Neural cell (in vitro differentiated cells): ENCODE data around the gene GGA1. TPM values are rescaled to one million over a fixed set of nuclear protein-coding genes. Genes with fewer than 3 reads are reported as not detected.

ENCODE experiments used
- H2AFZ ChIP-seq: fragments of 200-600, 300-800 bp; sonication (generic), shearing (Covaris generic); 2 replicates; pipeline ENCODE4 v1.6.0; 2014; ENCODE audit warnings: low read depth, mild to moderate bottlenecking, antibody characterized with exemption, low read length, moderate library complexity
- H3F3A ChIP-seq: fragments of 200-600 bp; shearing (Covaris generic); 2 replicates; pipeline ENCODE4 v1.6.1; 2016; ENCODE audit warnings: mild to moderate bottlenecking, moderate library complexity, mixed read lengths, antibody characterized with exemption, low read length; ENCODE audit not compliant: insufficient read depth, poor library complexity, severe bottlenecking
- H3K27ac ChIP-seq: fragments of 200-600, 300-800 bp; sonication (generic), shearing (Covaris generic); 2 replicates; pipeline ENCODE4 v1.5.1; 2014; ENCODE audit warnings: mild to moderate bottlenecking, low read length, moderate library complexity
- H3K27me3 ChIP-seq: fragments of 300-800, 200-600 bp; sonication (generic), shearing (Covaris generic); 2 replicates; pipeline ENCODE4 v1.6.0; 2014; ENCODE audit warnings: mild to moderate bottlenecking, low read depth, low read length, moderate library complexity; ENCODE audit not compliant: insufficient read depth
- H3K36me3 ChIP-seq: fragments of 300-800, 200-600 bp; sonication (generic), shearing (Covaris generic); 2 replicates; pipeline ENCODE4 v1.5.1; 2014; ENCODE audit warnings: mild to moderate bottlenecking, antibody characterized with exemption, low read length, moderate library complexity; ENCODE audit not compliant: insufficient read depth
- H3K4me2 ChIP-seq: fragments of 300-800, 200-600 bp; sonication (generic), shearing (Covaris generic); 2 replicates; pipeline ENCODE4 v1.6.0; 2014; ENCODE audit warnings: mild to moderate bottlenecking, low read length
- H3K4me3 ChIP-seq: fragments of 300-800, 200-600 bp; sonication (generic), shearing (Covaris generic); 2 replicates; pipeline ENCODE4 v1.5.1; 2014; ENCODE audit warnings: mild to moderate bottlenecking, low read length, moderate library complexity
- H3K79me2 ChIP-seq: fragments of 200-600 bp; shearing (Covaris generic); replicated peaks from 2 replicates; pipeline ENCODE4 v1.6.0; 2014; ENCODE audit warnings: mild to moderate bottlenecking, low read length, moderate library complexity; ENCODE audit not compliant: insufficient read depth
- H3K9ac ChIP-seq: fragments of 300-800, 200-600 bp; sonication (generic), shearing (Covaris generic); 2 replicates; pipeline ENCODE4 v1.6.1; 2016; ENCODE audit warnings: mild to moderate bottlenecking, low read length, mixed read lengths
- H3K9me2 ChIP-seq: fragments of 200-600 bp; shearing (Covaris generic); 2 replicates; pipeline ENCODE4 v1.6.1; 2016; ENCODE audit warnings: mild to moderate bottlenecking, low read length, mixed read lengths; ENCODE audit not compliant: insufficient read depth
- H3K9me3 ChIP-seq: fragments of 200-600, 300-800 bp; sonication (generic), shearing (Covaris generic); 2 replicates; pipeline ENCODE4 v1.6.1; 2016; ENCODE audit warnings: mild to moderate bottlenecking, mixed run types, low read length, moderate library complexity, mixed read lengths
- H4K20me1 ChIP-seq: fragments of 200-600 bp; shearing (Covaris generic); 2 replicates; pipeline ENCODE4 v1.6.1; 2016; ENCODE audit warnings: mild to moderate bottlenecking, mixed run types; ENCODE audit not compliant: insufficient read depth
- EP300 ChIP-seq: fragments of 450-650 bp; conservative IDR thresholded peaks from 2 replicates; pipeline ENCODE4 v1.6.1; 2014; ENCODE audit warnings: antibody characterized with exemption, mild to moderate bottlenecking, moderate library complexity; ENCODE audit not compliant: poor library complexity, severe bottlenecking
- EZH2 ChIP-seq: fragments of 200-600, 300-800 bp; shearing (Covaris generic), sonication (generic); IDR thresholded peaks from 2 replicates; pipeline ENCODE4 v1.6.1; 2014; ENCODE audit warnings: antibody characterized with exemption, low read length, borderline replicate concordance, mild to moderate bottlenecking; ENCODE audit not compliant: insufficient read depth, poor library complexity, severe bottlenecking
- MXI1 ChIP-seq: fragments of 450-650 bp; conservative IDR thresholded peaks from 2 replicates; pipeline ENCODE4 v1.6.1; 2014; ENCODE audit warnings: antibody characterized with exemption, mild to moderate bottlenecking; ENCODE audit not compliant: poor library complexity, severe bottlenecking
- POLR2AphosphoS5 ChIP-seq: IDR thresholded peaks from 2 replicates; pipeline ENCODE4 v1.6.1; 2012
- RAD21 ChIP-seq: fragments of 450-650 bp; conservative IDR thresholded peaks from 2 replicates; pipeline ENCODE4 v1.6.1; 2014; ENCODE audit warnings: antibody characterized with exemption, mild to moderate bottlenecking, moderate library complexity
- REST ChIP-seq: IDR thresholded peaks from 2 replicates; pipeline ENCODE4 v1.6.1; 2012; ENCODE audit warnings: borderline replicate concordance
- SMC3 ChIP-seq: fragments of 450-650 bp; conservative IDR thresholded peaks from 2 replicates; pipeline ENCODE4 v1.6.1; 2014; ENCODE audit warnings: antibody characterized with exemption, mild to moderate bottlenecking, moderate library complexity; ENCODE audit not compliant: poor library complexity
- TAF1 ChIP-seq: IDR thresholded peaks from 2 replicates; pipeline ENCODE4 v1.6.1; 2012; ENCODE audit warnings: low read depth
- polyA plus RNA-seq: library from polyadenylated mRNA; depleted of rRNA; stranded (reverse); fragments of >200 nt; gene quantifications from 2 replicates; pipeline ENCODE4 v1.2.3, GENCODE V29; 2014
- TF ChIP-seq, protein P1 (sequence below): fragments of 450-650 bp; IDR thresholded peaks from 2 replicates; pipeline ENCODE4 v1.5.1; 2014; ENCODE audit warnings: antibody characterized with exemption, mild to moderate bottlenecking, moderate library complexity; ENCODE audit not compliant: poor library complexity, severe bottlenecking

The GGA1 gene
- polyA plus RNA-seq, 1 donor from 2014 or later = 57.5 TPM

DNA sequence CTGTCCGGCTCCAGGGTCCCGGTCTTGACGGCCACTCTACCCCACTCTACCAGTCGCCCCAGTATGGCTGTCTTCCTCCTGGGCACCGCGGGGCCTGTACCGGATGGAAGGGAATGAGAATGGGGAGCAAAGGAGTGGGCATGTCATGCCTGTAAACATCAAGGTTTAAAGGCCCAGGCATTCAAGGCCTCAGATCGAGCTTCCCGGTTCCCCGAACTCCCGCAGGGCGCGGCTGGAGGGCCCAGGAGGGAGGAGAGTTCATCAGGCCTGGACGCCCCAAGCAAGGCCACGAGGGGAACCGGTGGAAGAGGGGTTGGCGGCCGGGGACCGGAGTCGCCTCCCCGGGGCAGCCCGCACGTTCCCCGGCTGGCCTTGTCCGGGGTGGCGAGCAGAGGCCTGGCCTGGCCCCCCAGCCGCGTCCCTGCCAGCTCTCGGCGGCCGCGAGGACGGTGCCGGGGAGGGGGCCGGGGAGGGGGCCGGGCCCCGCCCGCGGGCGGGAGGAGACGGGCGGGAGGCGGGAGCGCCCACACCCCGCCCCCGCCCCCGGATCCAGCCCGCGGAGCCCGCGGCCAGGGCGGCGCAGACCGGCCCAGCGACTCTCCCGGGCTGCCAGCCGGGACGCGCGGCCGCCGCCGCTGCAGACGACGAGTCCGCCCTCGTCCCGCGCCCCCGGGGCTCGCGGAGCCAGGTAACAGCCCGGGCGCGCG, 48.6 kb upstream of the GGA1 start, which contains the start of gene CDC42EP1:
CDC42EP1 (plus strand) TSS at position 580 of the 707 bp plus-strand sequence. CDS start 5,870 bp downstream, outside the sequence.
- Histone ChIP-seq H3K9ac (no peak within 1 kb of the TSS), H4K20me1 (no peaks in the 10 kb centered on the region), H3F3A (no peaks in the 10 kb centered on the region), H3K27ac (no peak within 1 kb of the TSS), H3K9me2 (no peaks in the 10 kb centered on the region), H3K36me3 (no peaks in the 10 kb centered on the region), H3K27me3 (peaks cover 31% of the 10 kb centered on the region), H3K79me2 (no peaks in the 10 kb centered on the region), H3K4me2 (no peak within 1 kb of the TSS), H3K4me3 (peak within 1 kb of the TSS; percentile 57), H3K9me3 (no peaks in the 10 kb centered on the region), H2AFZ (no peak within 1 kb of the TSS)
- TF ChIP-seq EP300 (no peak), EZH2 (peak; percentile 60), REST (no peak), RAD21 (no peak)

- H3K27ac ChIP-seq = no peak overlapping the region
- H3K9ac ChIP-seq = no peak overlapping the region
- H3K27me3 ChIP-seq = peaks cover 31% of the 10 kb centered on the region
- H3K4me3 ChIP-seq = peak overlapping the region; percentile 57
- no peaks in the 10 kb centered on the region for H3K9me3 ChIP-seq
- no peak overlapping the region for H2AFZ ChIP-seq
- H3K4me2 ChIP-seq = no peak overlapping the region
- TF ChIP-seq EZH2 (peak; percentile 73), MXI1 (no peak)
- H3K9me2 ChIP-seq = no peaks in the 10 kb centered on the region
- H3K79me2 ChIP-seq = no peaks in the 10 kb centered on the region
- H4K20me1 ChIP-seq = no peaks in the 10 kb centered on the region
- no peaks in the 10 kb centered on the region for H3F3A ChIP-seq
- H3K36me3 ChIP-seq = no peaks in the 10 kb centered on the region
Observed at GRCh38 chr22:37560608-37561211, 47.9 kb upstream of the GGA1 start.

DNA sequence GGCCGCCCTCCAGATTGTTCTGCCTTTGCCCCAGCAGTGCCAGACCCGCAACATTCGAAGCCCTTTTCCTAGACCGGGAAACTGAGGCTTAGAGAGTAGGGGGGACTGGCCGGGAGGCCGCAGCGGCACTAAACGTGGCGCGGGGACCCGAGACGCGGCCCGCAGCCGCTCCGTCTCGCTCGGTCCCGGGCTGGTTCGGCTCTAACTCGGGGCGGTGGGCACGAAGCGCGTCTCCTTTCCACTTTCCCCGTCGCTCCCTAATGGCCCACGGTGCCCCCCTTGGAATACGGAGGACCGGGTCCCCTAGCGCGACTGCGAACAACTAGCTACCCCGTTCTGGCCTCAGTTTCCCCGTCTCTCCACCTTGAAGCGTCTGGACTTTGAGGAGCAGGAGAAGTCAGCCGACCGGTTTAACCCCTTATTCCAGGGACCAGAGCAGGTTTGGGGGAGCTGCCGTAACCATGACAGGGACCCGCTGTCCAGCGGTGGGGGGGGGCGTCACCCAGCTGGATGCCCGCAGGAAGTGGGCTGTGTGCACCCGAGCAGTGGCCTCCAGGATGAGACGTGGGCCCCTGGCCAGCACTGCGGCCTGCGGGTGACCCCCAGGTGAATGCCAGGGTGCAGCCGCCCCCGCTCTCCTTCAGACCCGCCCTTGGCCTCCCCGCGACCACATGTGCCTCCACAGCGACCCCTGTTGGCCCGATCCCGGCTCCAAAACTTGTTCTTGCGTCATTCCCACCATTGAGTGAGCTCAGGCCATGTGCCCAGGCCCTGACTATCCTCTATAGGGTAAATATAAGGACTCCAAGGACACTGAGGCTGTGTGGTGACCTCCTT, 47.2 kb upstream of the GGA1 start:
- Histone ChIP-seq H3K9ac (no peak overlapping the region), H3K4me2 (no peak overlapping the region), H3K9me2 (no peaks in the 10 kb centered on the region), H3K79me2 (no peaks in the 10 kb centered on the region), H3K27me3 (peaks cover 31% of the 10 kb centered on the region), H3K9me3 (no peaks in the 10 kb centered on the region), H3F3A (no peaks in the 10 kb centered on the region), H3K4me3 (peak overlapping the region; percentile 57), H4K20me1 (no peaks in the 10 kb centered on the region), H2AFZ (no peak overlapping the region), H3K36me3 (no peaks in the 10 kb centered on the region), H3K27ac (no peak overlapping the region)
- no peak for TF ChIP-seq POLR2AphosphoS5
- peak; percentile 32 for TF ChIP-seq SMC3
- no peak for TF ChIP-seq REST
- TF ChIP-seq EP300 = no peak
- TF ChIP-seq, protein P1, sequence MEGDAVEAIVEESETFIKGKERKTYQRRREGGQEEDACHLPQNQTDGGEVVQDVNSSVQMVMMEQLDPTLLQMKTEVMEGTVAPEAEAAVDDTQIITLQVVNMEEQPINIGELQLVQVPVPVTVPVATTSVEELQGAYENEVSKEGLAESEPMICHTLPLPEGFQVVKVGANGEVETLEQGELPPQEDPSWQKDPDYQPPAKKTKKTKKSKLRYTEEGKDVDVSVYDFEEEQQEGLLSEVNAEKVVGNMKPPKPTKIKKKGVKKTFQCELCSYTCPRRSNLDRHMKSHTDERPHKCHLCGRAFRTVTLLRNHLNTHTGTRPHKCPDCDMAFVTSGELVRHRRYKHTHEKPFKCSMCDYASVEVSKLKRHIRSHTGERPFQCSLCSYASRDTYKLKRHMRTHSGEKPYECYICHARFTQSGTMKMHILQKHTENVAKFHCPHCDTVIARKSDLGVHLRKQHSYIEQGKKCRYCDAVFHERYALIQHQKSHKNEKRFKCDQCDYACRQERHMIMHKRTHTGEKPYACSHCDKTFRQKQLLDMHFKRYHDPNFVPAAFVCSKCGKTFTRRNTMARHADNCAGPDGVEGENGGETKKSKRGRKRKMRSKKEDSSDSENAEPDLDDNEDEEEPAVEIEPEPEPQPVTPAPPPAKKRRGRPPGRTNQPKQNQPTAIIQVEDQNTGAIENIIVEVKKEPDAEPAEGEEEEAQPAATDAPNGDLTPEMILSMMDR = peak; percentile 68
- no peak for TF ChIP-seq TAF1
- peak; percentile 15 for TF ChIP-seq RAD21
- TF ChIP-seq EZH2 = peak; percentile 76
